NCI-H774 (cell line): ENCODE results near the gene FOXA1.

Experiments used
- DNase-seq: peaks from one replicate; lab custom pipeline; 2025; lab: John Stamatoyannopoulos, UW

FOXA1 gene

DNA sequence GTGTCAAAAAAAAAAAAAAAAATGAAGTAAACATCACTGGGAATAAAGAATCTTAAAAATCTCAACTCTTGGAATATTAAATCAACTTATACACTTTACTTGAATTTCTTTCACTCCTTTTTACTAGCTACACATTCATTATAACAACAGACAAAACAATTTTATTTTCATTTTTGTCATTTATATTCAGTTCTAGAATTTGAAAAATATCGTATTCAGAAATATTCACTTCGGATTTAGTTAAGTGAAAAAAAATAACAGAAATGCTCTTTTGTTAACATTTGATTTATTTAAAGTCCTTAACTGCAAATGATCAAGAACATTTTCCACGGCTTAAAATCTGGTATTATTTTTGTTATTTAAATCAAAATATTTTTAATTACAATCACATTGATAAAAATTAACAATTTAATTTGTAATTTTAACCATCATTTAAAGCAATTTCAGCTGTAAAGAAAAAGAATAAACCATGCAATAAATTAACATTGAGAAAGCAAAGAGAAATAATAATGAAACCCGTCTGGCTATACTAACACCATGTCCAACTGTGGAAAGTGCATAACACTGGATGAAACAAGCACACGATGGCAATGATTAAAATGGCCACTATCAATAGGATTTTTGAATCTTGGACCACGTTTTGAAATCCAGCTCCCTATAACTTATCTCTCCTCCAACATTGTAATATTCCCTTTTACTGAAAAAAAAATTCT is 5.2 kb downstream of the FOXA1 start:
- DNase-seq = no peak

DNA sequence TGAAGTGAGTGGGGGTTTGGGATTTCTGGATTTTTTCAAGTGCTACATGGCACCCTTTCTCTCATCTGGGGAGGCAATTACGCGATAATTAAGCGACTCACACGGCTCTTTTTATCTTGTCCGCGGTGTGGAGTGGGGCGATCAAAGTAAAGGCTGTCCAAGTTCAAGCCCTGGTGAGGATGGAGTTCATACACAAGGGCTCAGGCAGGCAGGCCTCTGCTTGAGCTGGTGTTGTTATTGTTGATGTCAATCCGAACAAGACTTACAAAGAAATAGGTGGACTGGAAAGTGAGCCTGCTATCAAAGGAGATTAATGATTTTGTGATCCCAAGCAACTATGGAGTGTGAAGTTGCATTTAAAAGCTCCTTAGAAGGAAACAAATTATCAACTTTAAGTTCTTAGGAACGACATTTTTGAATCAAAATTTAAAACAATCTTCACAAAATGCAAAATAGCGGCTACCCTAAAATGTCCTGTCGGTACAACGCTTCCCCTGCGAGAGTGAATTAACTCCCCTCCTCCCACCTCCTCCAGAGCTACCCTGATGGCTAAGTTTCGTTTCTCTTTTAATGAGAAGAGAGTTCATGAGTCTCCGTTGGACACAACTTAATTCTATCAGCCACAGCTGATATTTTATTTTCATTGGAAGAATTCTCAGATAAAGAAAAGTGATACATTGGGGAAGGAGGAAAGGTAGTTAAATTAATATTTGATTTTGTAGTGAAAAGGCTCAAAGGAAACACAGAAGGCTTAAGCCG is 5.9 kb downstream of the FOXA1 start:
- DNase-seq = no peak

DNA sequence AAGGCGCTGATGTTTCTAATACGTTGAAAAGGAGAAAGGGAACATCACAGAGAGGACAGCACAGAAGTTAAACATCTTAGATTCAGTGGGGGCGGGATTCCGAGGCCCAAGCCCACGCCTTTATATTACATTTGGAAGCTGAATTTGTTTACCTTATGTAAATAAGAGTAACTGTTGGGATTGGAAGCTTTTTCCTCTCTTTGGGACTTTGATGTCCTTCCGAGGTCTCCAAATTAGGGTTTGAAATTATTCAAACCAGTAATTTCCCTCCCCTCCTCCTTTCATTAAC is 6.4 kb downstream of the FOXA1 start:
- no peak for DNase-seq

DNA sequence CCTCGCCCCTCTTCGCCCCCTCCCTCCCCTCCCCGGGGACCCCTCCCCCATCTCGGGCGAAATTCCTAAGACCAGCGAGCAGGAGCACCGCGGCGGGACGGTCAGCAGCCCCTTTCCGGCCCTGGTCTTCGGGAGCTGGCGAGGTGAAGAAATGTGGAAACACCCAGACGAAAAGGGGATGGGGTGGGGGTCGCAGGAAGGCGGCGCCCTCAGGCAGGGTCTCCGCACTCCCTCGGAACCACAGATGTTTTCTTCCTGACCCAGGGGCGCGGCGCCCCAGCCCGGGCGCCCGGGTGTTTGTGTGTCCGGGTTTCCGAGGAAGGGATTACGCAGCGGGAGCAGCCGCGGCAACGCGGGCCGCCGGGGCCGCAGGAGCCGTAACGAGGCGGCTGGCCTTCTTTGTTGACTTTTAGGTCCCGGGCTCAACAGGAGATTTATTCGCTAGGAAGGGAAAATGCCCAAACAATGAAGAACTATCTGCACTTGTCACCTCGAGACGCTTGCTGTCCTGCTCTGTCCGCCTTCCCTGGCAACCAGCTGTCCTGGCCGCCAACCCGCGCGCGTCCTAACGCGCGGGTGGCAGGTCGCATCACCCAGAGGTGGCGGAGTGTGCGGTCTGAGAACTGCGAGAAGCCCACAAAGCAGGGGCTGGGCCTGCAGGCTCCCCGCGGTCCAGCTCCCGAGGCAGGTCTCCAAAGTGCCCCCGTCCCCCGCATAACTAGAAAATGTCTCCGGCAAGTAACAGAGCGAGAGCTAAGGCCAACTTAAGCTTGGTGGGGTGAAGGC is 7.0 kb downstream of the FOXA1 start:
- no peak for DNase-seq

DNA sequence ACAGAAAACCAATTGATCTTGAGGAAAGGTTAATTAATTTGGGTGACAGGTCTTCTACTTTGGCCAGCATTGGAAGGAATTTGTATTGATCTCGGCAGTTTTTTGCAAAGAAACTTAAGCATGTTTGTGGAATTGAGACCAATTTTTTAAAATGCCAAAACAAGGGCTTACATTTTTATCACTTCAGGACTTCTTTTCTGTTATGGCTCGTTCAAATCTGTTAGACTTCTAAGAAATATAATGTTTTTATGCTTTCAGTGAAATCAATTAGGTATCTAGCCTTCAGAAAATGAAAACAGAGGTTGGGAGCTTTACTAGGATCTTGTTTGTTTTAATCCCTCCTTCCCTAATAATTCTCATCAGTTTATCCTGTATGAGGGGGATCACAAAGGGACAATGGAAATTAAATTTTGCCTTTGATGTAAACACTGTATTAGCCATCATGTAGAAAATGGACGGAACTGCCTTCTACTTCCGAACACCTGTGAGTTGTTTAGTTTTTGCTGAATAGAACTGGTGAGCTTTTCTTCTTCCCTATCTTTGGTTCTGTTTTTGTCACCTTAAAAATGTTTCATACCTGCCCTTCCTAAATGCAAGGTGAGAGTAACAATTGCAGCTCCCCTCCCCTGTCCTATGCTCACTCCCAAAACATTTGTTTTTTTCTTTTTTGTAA is 7.8 kb downstream of the FOXA1 start:
- no peak for DNase-seq

DNA sequence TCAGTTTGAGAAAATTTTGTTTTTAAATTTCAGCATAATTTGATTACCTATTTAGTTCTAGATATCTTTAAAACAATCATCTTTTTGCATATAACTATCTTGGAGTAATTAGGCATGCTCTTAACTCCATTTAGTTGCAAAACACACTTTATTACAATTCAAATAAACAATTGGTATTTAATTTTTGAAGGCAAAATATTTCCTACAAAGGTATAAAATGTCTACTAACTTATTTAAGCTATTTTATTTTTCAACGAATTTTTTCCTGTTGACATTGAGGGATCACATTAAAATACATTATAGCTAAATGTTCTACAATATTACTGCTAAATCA is 8.3 kb downstream of the FOXA1 start:
- DNase-seq = no peak

DNA sequence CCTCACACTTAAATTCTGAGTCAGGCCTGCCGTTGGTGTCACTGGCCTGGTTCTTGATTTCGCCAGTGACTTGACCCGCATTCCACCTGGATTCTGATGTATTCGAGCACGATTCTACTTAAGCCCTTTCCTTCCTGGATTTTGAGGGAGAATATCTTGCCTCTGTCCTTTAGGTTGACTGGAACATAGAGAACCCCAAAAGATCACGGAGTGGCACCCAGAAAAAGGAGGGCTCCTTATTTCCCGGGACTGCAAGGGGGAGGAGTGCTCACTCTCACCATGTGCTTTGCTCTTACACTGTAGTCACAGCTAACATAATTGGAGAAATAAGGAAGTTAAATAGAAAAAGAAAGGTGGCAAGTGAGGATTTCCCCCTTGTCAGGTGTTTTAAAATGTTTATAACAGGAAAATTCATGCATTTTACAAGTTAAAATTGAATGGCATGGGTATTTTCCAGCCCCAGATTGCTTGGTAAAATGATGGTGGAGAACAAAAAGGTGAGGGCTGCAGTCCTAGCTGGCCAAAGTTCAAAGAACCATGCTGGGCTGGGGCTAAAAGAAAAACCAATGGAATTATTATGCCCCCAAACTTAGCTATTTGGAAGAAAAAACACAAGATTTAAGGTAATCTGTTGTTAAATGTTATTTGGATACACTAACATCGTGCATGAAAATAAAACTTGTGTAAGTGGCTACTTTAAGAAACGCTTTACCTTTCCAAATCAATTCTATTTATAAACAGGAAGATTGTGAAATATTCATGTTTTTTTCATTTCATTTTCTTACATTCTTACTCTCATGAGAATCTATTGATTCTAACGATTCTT is 8.9 kb downstream of the FOXA1 start:
- no peak for DNase-seq

DNA sequence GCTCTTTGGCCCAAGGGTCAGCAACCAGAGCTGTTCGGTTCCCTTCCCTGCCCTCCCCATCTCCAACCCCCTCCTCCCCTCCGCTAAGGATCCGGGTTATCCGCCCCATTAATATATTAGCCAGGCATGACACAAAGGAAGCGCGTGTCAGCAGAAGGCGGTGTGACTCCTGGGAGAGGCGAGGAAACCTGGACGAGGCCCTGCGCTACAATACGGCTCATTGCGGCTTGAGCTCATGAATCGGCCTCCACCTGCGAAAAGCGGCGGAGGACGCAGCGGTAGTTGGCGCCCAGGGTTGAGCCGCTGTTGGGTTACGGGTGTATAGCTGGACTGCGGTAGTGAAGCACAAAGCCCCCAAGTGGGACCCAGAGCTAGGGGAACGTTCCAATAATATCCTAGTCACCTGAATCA is 9.9 kb downstream of the FOXA1 start:
- DNase-seq = peak; percentile 80

DNA sequence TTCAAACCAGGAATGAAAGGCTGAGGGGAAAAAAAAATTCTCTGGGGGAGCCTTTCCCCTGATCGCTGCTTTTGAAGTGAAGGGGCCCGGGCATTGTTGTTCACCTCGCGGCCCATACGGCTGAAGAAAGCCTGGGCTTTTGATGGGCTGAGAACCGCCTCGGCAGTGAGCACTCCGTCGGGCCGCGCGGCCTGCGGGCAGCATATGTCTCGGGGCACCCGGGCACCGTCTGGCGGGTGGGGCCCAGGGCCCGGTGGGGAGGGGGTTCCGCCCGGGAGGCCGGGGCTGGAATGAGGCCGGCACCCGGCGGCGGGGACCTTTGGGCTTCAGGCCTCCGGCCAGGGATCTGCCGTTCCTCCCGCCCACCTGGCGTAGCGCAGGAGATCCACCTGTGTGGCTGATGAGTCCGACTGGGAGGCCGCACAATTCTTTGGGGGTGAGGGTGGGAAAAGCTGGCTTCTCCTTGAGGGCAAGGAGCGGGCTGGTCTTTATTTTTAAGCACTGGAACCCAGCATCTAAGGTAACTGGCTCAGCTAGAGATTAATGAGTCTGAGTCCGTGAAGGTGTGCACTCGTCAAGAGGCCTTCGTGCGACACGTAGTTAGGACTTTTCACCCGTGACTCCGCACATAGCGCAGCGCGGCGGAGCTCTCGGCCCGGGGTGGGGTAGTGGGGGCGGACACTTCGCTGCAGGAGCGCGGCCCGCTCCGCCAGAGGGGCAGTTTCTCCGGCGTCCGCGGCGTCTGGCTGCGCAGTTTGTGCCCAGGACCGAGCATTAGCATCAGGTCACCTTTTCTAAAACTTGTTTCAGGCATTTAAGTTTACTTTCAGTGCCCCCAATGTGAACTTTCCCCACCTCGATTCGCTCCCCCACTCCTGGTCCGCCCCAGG is 10.6 kb downstream of the FOXA1 start:
- DNase-seq = no peak

DNA sequence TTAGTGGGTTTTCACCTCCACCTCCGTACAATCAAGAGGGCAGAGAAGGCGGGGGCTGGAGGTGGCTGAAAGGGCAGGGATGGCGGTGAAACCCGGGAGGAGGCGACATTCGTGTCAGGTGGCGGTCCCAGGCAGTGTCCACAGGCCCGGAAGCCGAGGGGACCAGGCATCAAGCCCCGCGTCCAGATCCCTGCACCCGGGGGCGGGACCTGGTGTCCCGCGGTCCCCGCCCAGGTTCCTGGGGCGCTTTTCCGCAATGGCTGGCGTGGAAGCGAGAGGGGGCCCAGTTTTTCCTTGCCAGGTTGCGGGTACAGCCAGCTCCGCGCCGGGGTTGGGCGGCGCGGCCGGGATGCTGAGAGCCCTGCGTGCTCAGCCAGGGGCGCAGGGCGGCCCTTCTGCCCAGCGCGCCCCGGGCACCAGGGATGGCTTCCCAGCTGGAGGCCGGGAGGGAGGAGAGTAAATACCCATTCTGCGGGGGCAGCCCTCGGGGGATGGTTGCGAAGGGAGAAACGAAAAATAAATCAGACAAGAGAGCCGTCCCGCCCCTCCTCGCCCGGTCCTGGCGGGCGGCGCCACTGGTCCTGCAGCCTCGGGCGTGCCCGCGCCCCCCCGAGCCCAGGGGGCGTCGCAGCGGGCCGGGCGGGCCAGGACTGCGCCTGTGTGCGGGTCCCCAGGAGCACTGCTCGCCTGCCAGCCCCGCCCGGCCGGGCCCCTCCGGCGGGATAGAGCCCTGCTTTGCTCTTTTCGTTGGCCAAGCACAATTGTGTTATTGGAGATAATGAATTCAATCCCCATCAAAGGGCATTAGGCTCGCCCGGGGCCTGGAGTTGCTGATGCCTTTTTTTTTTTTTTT is 11.5 kb downstream of the FOXA1 start:
- DNase-seq = peak; percentile 92

DNA sequence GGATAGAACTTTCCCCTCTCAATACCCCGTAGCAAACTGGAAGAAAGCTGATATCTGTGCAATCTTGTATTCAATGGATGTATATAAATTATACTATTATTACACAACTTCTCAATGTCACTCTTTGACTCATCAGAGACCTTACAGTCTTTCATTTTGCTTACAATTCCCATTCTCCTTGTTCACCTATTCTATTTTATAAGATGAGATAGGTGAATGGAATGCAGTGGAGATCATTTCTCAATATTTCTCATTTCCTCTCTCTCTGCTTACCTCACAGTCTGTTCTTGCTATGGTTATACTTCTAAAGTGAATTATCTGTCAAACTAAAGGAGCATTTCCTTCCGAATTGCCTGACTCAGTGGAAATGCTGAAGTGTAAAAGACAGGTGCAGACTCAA is 14.9 kb downstream of the FOXA1 start:
- DNase-seq = no peak

DNA sequence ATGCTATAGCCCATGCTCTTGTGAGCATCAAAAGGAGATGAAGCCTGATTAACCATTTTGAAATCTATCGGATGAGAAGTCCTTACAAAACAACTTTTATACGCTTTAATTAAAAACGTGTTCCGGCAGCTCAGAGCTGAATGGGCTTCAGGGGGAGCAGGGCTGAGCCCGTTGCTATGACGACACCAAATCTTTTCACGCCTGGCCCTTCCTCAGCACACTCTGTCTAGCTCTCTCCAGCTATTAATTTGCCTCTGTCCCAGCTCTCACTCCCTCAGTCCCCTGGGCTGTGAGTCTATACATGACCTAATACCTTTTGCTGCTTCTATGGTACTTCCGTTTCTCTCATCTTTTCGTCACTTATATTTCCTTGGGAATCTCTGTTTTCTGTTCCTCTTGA is 15.8 kb downstream of the FOXA1 start:
- DNase-seq = no peak

DNA sequence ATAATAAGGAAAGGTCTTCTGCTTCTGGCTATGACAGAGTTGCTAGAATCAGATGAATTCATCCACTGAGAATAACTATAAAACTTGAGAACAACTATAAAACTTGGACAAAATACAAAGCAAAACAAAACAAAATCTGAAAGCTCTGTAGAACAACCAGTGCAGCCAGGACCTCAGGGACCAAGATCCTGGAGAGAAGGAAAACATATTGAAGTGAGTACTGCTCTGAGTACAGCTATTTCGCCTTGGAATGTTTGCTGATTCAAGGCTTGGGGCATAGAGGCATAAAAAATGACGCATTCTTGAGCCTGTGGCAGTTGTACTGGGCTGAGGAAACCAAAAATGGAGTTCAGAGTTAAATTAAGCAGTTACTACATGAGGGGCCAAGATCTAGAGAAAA is 21.7 kb downstream of the FOXA1 start:
- no peak for DNase-seq

DNA sequence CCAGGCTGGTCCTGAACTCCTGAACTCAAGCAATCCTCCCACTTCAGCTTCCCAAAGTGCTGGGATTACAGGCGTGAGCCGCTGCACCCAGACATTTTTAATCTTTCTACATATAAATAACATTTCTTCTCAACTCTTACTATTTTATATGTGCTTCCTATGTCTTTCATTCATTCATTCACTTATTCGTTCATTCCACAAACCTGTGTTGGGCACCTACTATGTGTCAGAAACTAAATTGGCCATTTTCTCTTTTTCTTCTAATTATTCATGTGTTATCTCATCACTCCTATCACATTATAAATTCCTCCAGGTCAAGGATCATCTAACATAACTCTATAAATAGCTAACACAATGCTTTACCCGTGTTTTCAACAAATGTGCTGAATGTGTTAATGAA is 23.7 kb downstream of the FOXA1 start:
- no peak for DNase-seq

DNA sequence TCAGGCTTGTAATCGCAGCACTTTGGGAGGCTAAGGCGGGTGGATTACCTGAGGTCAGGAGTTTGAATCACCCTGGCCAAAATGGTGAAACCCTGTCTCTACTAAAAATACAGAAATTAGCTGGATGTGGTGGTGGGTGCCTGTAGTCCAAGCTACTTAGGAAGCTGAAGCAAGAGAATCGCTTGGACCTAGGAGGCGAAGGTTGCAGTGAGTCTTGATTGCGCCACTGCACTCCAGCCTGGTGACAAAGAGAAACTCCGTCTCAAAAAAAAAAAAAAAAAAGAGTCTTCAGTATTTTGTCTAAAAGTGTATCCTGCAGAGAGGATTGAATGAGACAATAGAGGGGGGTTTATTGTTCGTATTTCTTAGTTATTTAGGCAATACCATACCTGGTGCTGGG is 25.3 kb downstream of the FOXA1 start:
- DNase-seq = no peak

DNA sequence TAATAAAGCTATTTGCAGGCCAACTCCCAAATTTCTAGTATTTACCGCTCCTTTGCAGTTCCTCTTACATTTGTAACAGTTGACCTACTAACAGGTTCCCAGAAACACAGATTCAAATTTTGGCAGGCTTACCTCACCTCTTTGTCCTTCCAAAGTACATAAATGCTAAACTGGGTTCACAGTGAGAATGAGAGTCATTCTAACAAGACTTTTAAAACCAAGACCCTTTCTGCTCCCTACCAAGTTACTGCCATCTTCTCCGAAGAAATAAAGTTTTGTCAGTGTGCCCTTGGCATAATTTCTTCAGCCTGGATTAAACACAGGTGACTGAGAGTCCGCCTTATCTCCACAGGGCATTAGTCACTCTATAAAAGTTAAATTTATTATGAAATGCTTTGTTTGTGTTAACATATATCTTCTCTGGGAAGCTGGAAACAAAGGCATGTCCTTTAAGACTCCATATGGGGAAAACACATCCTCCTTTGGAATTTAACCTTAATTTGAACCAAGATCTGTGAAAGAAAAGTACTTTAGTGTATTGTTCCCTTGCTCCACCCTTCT is 28.2 kb downstream of the FOXA1 start:
- DNase-seq = no peak

DNA sequence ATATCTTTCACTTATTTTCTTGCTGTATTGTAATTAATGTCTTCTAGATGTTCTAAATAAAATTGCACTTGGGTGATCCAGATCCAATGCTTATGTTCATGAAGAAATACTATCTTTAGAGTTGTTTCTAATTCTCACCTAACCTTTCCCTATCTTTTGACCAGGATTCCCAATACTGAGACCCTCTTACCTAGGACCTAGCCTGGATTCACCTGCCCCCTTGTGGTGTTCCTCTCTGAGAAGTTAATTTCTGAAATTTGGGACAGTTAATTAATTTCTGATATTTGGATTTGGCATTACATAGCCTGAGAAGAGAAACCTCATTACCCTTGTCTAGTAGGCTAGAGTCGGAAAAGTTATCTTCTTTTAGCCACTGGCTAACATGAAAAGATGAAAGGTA is 29.5 kb downstream of the FOXA1 start:
- no peak for DNase-seq

DNA sequence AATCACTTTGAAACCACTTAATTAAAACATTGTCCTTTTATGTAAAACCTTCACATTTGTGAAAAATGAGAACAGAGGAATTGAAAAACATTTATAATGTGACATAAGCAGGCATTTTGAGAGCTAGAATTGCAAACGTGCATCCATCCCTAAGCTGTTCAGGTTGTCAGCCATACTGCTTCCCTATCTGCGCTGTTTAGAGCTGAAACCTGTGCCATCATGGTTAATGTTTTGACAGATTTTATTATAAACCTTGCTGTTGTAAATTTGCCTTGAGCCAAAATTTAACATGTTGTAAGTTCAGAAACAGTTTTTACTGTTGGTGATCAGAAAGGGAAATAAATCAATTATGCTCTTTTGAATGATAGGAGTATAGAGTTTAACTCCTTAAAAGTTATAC is 31.9 kb downstream of the FOXA1 start:
- no peak for DNase-seq

DNA sequence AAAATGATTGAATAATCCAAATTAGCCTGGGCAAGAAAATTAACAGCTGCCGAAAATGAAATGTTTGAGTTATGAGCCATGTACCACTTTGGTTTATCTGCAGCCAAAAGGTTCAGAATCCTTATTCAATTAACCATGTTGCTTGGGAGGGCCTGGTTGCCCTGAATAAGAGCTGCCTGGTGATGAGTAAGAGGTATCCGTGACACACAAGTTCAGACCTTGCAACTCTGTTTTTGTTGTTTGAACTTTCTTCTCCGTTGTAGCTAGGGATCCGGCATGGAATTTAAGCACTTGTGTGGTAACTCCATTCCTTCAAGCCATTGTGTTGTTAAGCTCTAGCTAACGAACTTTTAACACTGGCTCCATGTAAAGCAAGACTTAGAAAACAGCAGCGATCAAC is 35.7 kb downstream of the FOXA1 start:
- no peak for DNase-seq

DNA sequence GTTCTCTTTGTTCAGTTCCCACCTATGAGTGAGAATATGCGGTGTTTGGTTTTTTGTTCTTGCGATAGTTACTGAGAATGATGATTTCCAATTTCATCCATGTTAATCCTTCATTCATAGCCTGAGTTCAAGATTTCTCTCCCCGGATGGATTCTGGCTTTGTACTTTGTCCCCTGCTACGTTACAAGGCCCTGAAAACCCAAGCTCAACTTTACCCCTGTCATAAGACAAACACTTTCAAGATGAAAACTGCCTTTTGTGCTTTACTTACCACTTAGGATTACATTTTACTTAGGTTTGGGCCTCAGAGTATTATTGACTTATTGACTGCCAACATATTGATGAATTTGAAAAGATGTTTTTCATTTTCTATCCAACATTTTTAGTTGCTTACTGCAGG is 36.3 kb downstream of the FOXA1 start:
- DNase-seq = no peak
